Tibial nerve (tissue), 4 donors: ENCODE measurements around the gene SLC25A13. TPM values are rescaled to one million over a fixed set of nuclear protein-coding genes. Genes with fewer than 3 reads are reported as not detected.

Experiments
- DNase-seq, 2 donors: peaks; one replicate each; pipeline ENCODE4 v3.0.0-alpha.2; 2019; ENCODE audit warnings: low spot score in 2 of 2
- H3K27ac ChIP-seq, 4 donors: fragments of 200-600 bp; sonication (generic) in 3 of 4; one replicate each; pipeline ENCODE4 v1.5.1; 2017 to 2019; ENCODE audit warnings: mild to moderate bottlenecking in 1 of 4
- H3K27me3 ChIP-seq, 2 donors: fragments of 200-600 bp; sonication (generic) in 1 of 2; one replicate each; pipeline versions ENCODE4 v1.5.1 to v1.6.0; 2017 to 2019
- H3K36me3 ChIP-seq, 3 donors: fragments of 200-600 bp; sonication (generic); one replicate each; pipeline ENCODE4 v1.5.1; 2018 to 2019
- H3K4me1 ChIP-seq, 4 donors: fragments of 200-600 bp; sonication (generic) in 3 of 4; one replicate each; pipeline ENCODE4 v1.5.1; 2017 to 2019
- H3K4me3 ChIP-seq, 4 donors: fragments of 200-600 bp; sonication (generic) in 3 of 4; one replicate each; pipeline ENCODE4 v1.5.1; 2017 to 2019; ENCODE audit warnings: mild to moderate bottlenecking in 1 of 4, moderate library complexity in 1 of 4
- H3K9me3 ChIP-seq, 4 donors: fragments of 200-600 bp; sonication (generic) in 3 of 4; one replicate each; pipeline ENCODE4 v1.5.1; 2017 to 2019
- EP300 ChIP-seq, 2 donors: sonication (generic); formaldehyde crosslinking; IDR thresholded peaks; one replicate each; pipeline ENCODE4 v1.6.1; 2017; ENCODE audit warnings: antibody characterized with exemption in 2 of 2, mild to moderate bottlenecking in 1 of 2
- POLR2A ChIP-seq, 2 donors: fragments of 450-650 bp; IDR thresholded peaks; one replicate each; pipeline ENCODE4 v1.6.1; 2017; ENCODE audit warnings: antibody characterized with exemption in 2 of 2, mild to moderate bottlenecking in 2 of 2, moderate library complexity in 2 of 2
- WGBS, 2 donors: methylation state at CpG; one replicate each; pipeline ENCODE4 v1.1.5; 2018; 5-methylcytosine and 5-hydroxymethylcytosine counted together
- total RNA-seq, 4 donors: library from RNA; depleted of rRNA; stranded (reverse); fragments of >200 nt; gene quantifications; one replicate each; pipeline ENCODE4 v1.1.0, GENCODE V29; 2016
- TF ChIP-seq, protein P1 (sequence below), 5 experiments: fragments of 200-600 bp in 3 of 5; fragments of 450-650 bp in 2 of 5; sonication (generic) in 3 of 5; IDR thresholded peaks; one replicate each; pipeline ENCODE4 v1.5.1; 2016 to 2019; ENCODE audit warnings: antibody characterized with exemption in 5 of 5, mild to moderate bottlenecking in 3 of 5, moderate library complexity in 2 of 5

SLC25A13 gene
- total RNA-seq, 4 donors from 2014 or later, result 22.2 to 42.2 (median 29.6) TPM

DNA sequence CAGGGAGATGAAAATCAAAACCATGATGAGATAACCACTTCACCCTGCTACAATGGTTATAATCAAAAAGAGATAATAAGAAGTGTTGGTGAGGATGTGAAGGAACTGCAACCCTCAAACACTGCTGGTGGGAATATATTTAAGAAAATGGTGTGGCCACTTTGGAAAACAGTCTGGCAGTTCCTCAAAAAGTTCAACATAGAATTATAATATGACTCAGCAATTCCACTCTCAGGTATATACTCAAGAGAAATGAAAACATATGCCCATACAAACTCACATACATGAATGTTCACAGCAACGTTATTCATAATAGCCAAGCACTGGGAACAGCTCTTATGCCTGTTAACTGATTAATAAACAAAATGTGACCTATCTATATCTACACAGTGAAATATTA, 104.8 kb downstream of the SLC25A13 start:
- Histone ChIP-seq H3K27me3 (no peaks in the 10 kb centered on the region), H3K27ac (no peak overlapping the region), H3K4me1 (peaks cover 0 to 20% (median 0%) of the 10 kb centered on the region in 4 donors), H3K9me3 (peaks cover 0 to 4% (median 0%) of the 10 kb centered on the region in 4 donors), H3K36me3 (peaks cover 0 to 2% (median 0%) of the 10 kb centered on the region in 3 donors), H3K4me3 (no peak overlapping the region)
- no peak for DNase-seq
- WGBS, 2 donors, result 88 to 93% methylated on average over 1 of the region's 1 CpG
- TF ChIP-seq EP300 (IDR thresholded peaks at IDR 0.05) (no peak), POLR2A (IDR thresholded peaks at IDR 0.05) (no peak)
- TF ChIP-seq, protein P1, sequence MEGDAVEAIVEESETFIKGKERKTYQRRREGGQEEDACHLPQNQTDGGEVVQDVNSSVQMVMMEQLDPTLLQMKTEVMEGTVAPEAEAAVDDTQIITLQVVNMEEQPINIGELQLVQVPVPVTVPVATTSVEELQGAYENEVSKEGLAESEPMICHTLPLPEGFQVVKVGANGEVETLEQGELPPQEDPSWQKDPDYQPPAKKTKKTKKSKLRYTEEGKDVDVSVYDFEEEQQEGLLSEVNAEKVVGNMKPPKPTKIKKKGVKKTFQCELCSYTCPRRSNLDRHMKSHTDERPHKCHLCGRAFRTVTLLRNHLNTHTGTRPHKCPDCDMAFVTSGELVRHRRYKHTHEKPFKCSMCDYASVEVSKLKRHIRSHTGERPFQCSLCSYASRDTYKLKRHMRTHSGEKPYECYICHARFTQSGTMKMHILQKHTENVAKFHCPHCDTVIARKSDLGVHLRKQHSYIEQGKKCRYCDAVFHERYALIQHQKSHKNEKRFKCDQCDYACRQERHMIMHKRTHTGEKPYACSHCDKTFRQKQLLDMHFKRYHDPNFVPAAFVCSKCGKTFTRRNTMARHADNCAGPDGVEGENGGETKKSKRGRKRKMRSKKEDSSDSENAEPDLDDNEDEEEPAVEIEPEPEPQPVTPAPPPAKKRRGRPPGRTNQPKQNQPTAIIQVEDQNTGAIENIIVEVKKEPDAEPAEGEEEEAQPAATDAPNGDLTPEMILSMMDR (IDR thresholded peaks at IDR 0.05), result no peak

- H3K4me1 ChIP-seq, result peaks cover 0 to 20% (median 0%) of the 10 kb centered on the region in 4 donors
- no peak overlapping the region for H3K4me3 ChIP-seq
- H3K27ac ChIP-seq, result no peak overlapping the region
- DNase-seq, result no peak
- H3K36me3 ChIP-seq, result peaks cover 0 to 2% (median 0%) of the 10 kb centered on the region in 3 donors
- TF ChIP-seq, protein P1 (IDR thresholded peaks at IDR 0.05), result no peak
- no peak for TF ChIP-seq POLR2A (IDR thresholded peaks at IDR 0.05)
- TF ChIP-seq EP300 (IDR thresholded peaks at IDR 0.05), result no peak
- no peaks in the 10 kb centered on the region for H3K27me3 ChIP-seq
- 95 to 98% methylated on average over 7 of the region's 7 CpGs for whole genome bisulfite sequencing, 2 donors
- H3K9me3 ChIP-seq, result peaks cover 0 to 4% (median 0%) of the 10 kb centered on the region in 4 donors
Measured at GRCh38 chr7:96216373-96216772, 105.5 kb downstream of the SLC25A13 start.

DNA sequence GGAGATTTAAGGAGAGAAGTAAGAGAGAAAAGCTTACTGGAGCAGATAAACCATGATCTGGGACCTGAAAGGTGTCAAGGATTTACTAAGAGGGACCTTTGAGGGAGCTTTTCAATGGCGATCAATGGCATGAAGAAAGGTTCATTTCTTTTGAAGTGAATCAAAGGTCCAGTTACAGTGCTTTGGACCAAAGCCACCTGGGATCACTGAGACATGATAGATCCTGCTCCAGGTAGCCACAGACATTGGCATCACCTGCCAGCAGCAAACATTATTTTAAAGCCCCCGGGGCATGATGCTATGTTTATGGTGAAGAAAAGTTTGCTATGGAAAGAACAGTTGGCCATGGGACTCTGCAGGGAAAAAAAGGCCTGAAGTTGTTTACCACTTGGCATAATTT, 109.4 kb downstream of the SLC25A13 start:
- WGBS, 2 donors, result 94 to 100% methylated on average over 2 of the region's 2 CpGs
- TF ChIP-seq, protein P1 (IDR thresholded peaks at IDR 0.05), result no peak
- no peak for TF ChIP-seq EP300 (IDR thresholded peaks at IDR 0.05)
- no peak for TF ChIP-seq POLR2A (IDR thresholded peaks at IDR 0.05)

DNA sequence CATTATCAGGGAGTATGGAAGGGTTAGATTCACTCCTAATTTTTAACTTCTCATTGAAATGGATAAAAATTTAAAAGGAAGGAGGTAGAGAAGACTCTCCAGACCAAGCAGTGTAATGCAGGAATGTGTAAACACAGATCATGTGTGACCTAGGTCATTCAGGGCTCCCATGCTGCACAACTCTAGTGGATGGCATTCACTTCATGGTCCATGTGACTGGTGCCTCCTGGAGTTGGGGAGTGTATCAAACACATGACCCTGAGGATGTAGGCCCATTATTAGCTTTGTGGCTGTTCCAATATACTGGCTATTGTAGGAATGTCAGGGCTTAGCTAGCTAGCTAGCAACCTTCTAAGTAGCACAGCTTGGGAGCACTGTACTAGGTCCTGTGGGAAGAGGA, 109.9 kb downstream of the SLC25A13 start:
- H3K27me3 ChIP-seq, result no peaks in the 10 kb centered on the region

More for the DNA sequence above, 109.4 kb downstream of the SLC25A13 start:
- Histone ChIP-seq H3K9me3 (peaks cover 0 to 4% (median 0%) of the 10 kb centered on the region in 4 donors), H3K27me3 (no peaks in the 10 kb centered on the region), H3K36me3 (peaks cover 0 to 5% (median 2%) of the 10 kb centered on the region in 3 donors), H3K4me1 (no peaks in the 10 kb centered on the region), H3K27ac (no peak overlapping the region), H3K4me3 (no peak overlapping the region)
- DNase-seq, result no peak

DNA sequence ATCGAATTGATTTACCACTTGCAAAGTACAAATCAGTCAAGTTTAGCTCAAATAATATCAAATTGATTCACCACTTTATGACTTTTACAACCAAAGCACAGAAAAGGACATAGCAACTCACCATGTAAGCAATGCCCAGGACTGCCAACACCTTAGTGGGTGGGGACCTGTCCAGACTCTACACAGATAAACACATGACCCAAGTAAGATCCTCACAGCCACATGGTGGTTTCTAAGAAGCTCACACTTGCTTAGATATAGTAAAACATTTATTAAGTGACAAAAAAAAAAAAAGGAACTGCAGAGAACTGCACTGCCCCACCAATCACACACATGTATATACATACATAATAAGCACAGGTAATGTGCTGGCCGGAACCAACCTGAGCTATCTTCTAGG, 116.2 kb downstream of the SLC25A13 start:
- no peak overlapping the region for H3K4me3 ChIP-seq
- H3K27ac ChIP-seq, result no peak overlapping the region
- H3K9me3 ChIP-seq, result no peaks in the 10 kb centered on the region
- no peak for DNase-seq
- peaks cover 0 to 17% (median 0%) of the 10 kb centered on the region in 3 donors for H3K36me3 ChIP-seq
- no peak for TF ChIP-seq POLR2A (IDR thresholded peaks at IDR 0.05)
- TF ChIP-seq, protein P1 (IDR thresholded peaks at IDR 0.05), result no peak
- H3K4me1 ChIP-seq, result no peaks in the 10 kb centered on the region
- WGBS, 2 donors, result 97% methylated on average over 2 of the region's 2 CpGs
- H3K27me3 ChIP-seq, result no peaks in the 10 kb centered on the region

More for the DNA sequence above, 109.9 kb downstream of the SLC25A13 start:
- H3K4me3 ChIP-seq, result no peak overlapping the region
- peaks cover 0 to 4% (median 0%) of the 10 kb centered on the region in 4 donors for H3K9me3 ChIP-seq
- no peak overlapping the region for H3K27ac ChIP-seq
- peaks cover 0 to 8% (median 2%) of the 10 kb centered on the region in 3 donors for H3K36me3 ChIP-seq
- DNase-seq, result no peak
- H3K4me1 ChIP-seq, result no peaks in the 10 kb centered on the region
- TF ChIP-seq POLR2A (IDR thresholded peaks at IDR 0.05) (no peak), EP300 (IDR thresholded peaks at IDR 0.05) (no peak)
- TF ChIP-seq, protein P1 (IDR thresholded peaks at IDR 0.05), result no peak
